Activated T-cell treated with anti-CD3 and anti-CD28 coated beads, Interleukin-2, amount 50 U/mL, for 72 hours (primary cell): ENCODE data around the gene CDH15. TPM values are rescaled to one million over a fixed set of nuclear protein-coding genes. Genes with fewer than 3 reads are reported as not detected.
"Not testable (repeated sequence)": the region's sequence is repeated elsewhere in the genome, so short reads cannot be mapped to it uniquely, and the experiment has no call there.

Experiments used
- ATAC-seq, 2 donors: fragments of 150-1000 bp; cut with Tn5 transposase; replicated peaks in 1 of 2; 2 replicates each; pipeline ENCODE4 v1.10.0; 2021; ENCODE audit warnings: moderate library complexity in 2 of 2, mild to moderate bottlenecking in 1 of 2
- DNase-seq, 2 donors: peaks; one replicate each; pipeline ENCODE4 v3.0.0; 2021 to 2022; ENCODE audit warnings: mixed read lengths in 1 of 2
- H3K27ac Mint-ChIP-seq: one replicate; pipeline ENCODE4 v1.8.0; 2022; ENCODE audit warnings: mild to moderate bottlenecking, moderate library complexity, mixed read lengths
- H3K27me3 Mint-ChIP-seq: one replicate; pipeline ENCODE4 v1.8.0; 2022; ENCODE audit warnings: low read depth, mixed read lengths
- H3K36me3 Mint-ChIP-seq, 2 donors: one replicate each; pipeline ENCODE4 v1.8.0; 2022; ENCODE audit warnings: mixed read lengths in 2 of 2, mild to moderate bottlenecking in 1 of 2; ENCODE audit not compliant: insufficient read depth in 2 of 2
- H3K4me1 Mint-ChIP-seq: one replicate; pipeline ENCODE4 v1.8.0; 2022; ENCODE audit warnings: low read depth, mixed read lengths
- H3K4me3 Mint-ChIP-seq, 2 donors: one replicate each; pipeline ENCODE4 v1.8.0; 2022; ENCODE audit warnings: mild to moderate bottlenecking in 2 of 2, mixed read lengths in 2 of 2, moderate library complexity in 2 of 2
- H3K9me3 Mint-ChIP-seq, 2 donors: one replicate each; pipeline ENCODE4 v1.8.0; 2022; ENCODE audit warnings: mixed read lengths in 2 of 2
- total RNA-seq, 2 donors: library from RNA; stranded (reverse); gene quantifications; one replicate each; pipeline ENCODE4 v1.2.3, GENCODE V29; 2022

Gene CDH15
- total RNA-seq, 2 donors from 2014 or later: not detected

DNA sequence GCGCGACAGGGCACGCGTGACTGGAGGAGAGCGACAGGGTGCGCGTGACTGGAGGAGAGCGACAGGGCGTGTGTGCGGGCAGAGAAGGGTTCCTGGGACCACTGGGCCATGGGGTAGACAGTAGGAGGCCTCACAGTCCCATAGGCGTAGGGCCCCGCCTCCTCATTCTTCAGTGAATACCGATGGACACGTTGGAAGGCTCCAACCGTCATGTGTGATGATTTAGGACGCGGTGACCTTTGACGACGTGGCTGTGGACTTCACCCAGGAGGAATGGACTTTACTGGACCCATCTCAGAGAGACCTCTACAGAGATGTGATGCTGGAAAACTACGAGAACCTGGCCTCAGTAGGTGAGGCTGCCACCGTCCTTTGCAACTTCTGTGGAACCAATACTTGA lies 51.4 kb downstream of the CDH15 start:
- H3K4me3 Mint-ChIP-seq: no peak overlapping the region
- DNase-seq (no peak), ATAC-seq (no peak)
- H3K27ac Mint-ChIP-seq: no peak overlapping the region
- peaks cover 15% of the 10 kb centered on the region for H3K4me1 Mint-ChIP-seq
- no peaks in the 10 kb centered on the region for H3K27me3 Mint-ChIP-seq
- peaks cover 6 to 12% of the 10 kb centered on the region in 2 donors for H3K9me3 Mint-ChIP-seq
- H3K36me3 Mint-ChIP-seq: peaks cover 29 to 30% of the 10 kb centered on the region in 2 donors

DNA sequence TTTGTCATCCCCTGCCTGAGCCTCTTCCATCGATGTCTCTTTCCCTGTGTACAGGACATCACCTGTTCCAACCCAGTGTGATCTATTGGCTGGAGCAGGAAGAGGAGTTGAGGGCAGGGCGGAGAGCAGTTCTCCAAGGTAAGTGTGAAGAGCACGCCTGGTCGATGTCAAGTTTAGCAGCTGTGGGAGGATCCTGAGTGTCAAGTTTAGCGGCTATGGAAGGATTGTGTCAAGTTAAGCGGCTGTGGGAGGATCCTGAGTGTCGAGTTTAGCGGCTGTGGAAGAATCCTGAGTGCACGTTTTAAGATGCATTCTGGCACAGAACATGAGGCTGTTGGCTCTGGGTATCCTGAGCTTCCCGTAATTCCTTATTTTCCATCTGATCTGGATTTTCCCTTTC lies 53.1 kb downstream of the CDH15 start:
- H3K4me3 Mint-ChIP-seq: no peak overlapping the region
- DNase-seq (no peak), ATAC-seq (no peak)
- H3K9me3 Mint-ChIP-seq: peaks cover 6 to 21% of the 10 kb centered on the region in 2 donors
- H3K36me3 Mint-ChIP-seq: peaks cover 42 to 43% of the 10 kb centered on the region in 2 donors
- H3K4me1 Mint-ChIP-seq: peaks cover 3% of the 10 kb centered on the region
- H3K27ac Mint-ChIP-seq: no peak overlapping the region
- no peaks in the 10 kb centered on the region for H3K27me3 Mint-ChIP-seq

DNA sequence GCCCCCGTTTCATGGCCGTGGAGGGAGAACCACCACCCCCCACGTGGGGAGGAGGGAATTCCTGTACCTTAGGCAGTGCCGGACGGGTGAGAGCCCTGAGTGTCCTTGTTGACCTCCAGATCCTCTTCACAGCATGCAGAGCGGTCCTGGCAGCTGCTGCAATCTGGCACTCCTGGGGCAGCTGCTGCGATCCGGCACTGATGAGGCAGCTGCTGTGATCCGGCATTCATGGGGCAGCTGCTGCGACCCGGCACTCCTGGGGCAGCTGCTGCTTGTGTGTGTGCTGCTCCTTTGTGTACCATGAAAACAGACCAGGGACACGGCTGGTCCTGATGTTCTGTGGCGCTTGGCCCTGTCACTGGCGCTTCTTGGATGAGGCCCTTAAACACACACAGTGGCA lies 58.7 kb downstream of the CDH15 start:
- Mint-ChIP-seq H3K27ac (no peak overlapping the region), H3K4me1 (peaks cover under 1% of the 10 kb centered on the region), H3K27me3 (no peaks in the 10 kb centered on the region), H3K9me3 (peaks cover 4 to 21% of the 10 kb centered on the region in 2 donors), H3K36me3 (peaks cover 48 to 50% of the 10 kb centered on the region in 2 donors), H3K4me3 (no peak overlapping the region)
- DNase-seq (no peak), ATAC-seq (no peak)

DNA sequence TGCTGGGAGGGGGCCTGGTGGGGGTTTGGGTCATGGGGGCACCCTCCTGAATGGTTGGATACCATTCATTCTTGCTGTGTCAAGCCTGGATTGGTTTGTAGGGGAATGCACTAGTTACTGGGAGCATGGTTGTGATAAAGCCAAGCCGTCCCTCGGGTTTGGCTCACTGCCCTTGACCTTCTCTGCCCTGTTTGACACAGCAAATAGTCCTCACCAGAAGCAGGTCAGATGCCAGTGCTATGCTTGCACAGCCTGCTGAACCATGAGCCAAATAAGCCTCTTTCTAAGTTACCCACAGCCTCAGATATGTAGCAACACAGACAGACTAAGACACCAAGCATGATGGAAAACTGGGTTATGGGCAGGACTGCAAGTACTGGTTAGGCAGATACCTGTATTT lies 60.6 kb downstream of the CDH15 start:
- no peak overlapping the region for H3K27ac Mint-ChIP-seq
- no peaks in the 10 kb centered on the region for H3K27me3 Mint-ChIP-seq
- H3K4me3 Mint-ChIP-seq: no peak overlapping the region
- peaks cover 0 to 14% of the 10 kb centered on the region in 2 donors for H3K9me3 Mint-ChIP-seq
- peaks cover 34 to 37% of the 10 kb centered on the region in 2 donors for H3K36me3 Mint-ChIP-seq
- DNase-seq: no peak
- peaks cover 5% of the 10 kb centered on the region for H3K4me1 Mint-ChIP-seq
- ATAC-seq: no peak

DNA sequence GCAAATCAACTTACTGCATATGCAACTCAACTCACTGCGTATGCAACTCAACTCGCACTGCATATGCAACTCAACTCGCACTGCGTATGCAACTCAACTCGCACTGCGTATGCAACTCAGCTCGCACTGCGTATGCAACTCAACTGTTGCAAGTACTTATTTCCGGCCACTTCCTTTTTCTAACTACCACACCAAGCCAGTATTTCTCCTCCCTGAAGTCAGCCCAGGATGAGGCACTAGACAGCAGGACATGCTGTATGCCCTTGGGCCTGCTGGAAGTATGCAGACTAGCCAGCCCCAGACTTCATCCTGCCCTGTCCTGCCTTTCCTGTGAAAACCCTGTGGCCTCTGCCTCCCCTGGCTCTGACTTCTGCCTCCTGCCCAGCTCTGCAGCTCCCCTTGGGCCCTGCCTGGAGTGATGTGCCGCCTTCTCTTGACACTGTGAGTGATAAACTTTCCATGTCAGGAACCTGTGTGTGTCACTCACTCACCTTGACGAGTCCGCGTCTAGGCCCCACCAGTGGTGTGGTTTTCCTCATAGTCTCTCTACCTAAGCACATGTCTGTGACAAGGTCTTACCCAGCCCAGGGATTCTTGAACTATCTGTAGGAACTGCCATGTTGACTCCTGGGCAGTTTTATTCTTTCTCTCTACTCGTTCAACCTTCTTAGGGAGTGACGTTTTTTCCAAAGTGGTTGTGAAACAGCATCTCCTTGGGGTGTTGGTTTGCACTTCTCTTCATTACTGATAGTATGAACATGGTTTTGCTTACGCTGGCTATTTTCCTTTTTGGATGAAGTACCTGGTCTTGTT lies 62.3 kb downstream of the CDH15 start:
- Mint-ChIP-seq H3K27me3 (no peaks in the 10 kb centered on the region), H3K9me3 (peaks cover 0 to 4% of the 10 kb centered on the region in 2 donors), H3K4me1 (peaks cover 5% of the 10 kb centered on the region), H3K4me3 (no peak overlapping the region), H3K27ac (no peak overlapping the region), H3K36me3 (peaks cover 21 to 22% of the 10 kb centered on the region in 2 donors)
- ATAC-seq: no peak
- DNase-seq: no peak

DNA sequence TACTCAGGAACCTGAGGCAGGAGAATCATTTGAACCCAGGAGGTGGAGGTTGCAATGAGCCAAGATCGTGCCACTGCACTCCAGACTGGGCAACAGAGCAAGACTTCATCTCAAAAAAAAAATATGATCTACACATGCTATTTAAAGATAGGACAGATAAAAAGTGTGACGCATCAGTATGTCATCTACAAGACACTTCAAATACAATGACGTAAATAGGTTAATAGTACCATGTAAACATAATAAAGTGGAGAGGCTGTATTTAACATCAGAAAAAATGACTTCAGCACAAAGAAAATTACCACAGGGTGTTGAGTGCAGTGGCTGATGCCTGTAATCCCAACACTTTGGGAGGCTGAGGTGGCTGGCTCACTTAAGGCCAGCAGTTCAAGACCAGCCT lies 66.2 kb downstream of the CDH15 start:
- peaks cover 6 to 12% of the 10 kb centered on the region in 2 donors for H3K36me3 Mint-ChIP-seq
- peaks cover 26% of the 10 kb centered on the region for H3K4me1 Mint-ChIP-seq
- no peak for ATAC-seq
- no peaks in the 10 kb centered on the region for H3K9me3 Mint-ChIP-seq
- H3K4me3 Mint-ChIP-seq: no peak overlapping the region
- H3K27me3 Mint-ChIP-seq: no peaks in the 10 kb centered on the region
- DNase-seq: no peak
- no peak overlapping the region for H3K27ac Mint-ChIP-seq

DNA sequence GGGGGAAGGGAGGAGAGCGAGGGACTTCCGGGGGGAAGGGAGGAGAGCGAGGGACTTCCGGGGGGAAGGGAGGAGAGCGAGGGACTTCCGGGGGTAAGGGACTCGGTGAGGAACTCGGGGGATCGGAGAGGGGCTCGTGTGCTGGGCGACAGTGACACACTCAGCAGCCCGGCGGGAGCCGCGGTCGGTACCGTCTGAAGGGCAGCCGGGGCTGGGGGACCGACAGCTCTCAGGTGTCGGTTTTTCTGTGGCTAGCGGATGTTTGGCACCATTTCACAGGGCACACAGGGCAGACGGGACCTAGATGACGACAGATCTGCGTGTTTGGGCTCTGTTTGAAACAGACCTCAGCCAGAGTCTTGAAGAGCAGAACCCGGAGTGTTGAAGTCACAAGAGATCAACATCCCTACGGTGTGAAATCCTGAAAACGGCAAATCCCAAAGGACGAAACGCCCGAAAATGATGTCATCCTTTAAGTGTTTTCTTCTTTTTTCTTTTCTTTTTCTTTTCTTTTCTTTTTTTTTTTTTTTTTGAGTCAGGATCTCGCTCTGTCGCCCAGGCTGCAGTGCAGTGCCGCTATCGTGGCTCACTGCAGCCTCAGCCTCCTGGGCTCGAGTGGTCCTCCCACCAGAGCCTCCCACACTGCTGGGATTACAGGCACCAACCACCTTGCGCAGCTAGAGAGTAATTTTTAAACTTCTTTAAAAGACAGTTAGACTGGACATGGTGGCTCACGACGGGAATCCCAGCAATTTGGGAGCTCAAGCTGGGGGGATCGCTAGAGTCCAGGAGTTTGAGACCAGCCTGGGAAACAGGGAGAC lies 69.8 kb downstream of the CDH15 start:
- ATAC-seq (peak; percentile 84 to 86), DNase-seq (peak; percentile 77 to 83)
- Mint-ChIP-seq H3K9me3 (no peaks in the 10 kb centered on the region), H3K27ac (peak overlapping the region; percentile 99), H3K4me3 (peak overlapping the region; percentile 98 to 99), H3K36me3 (peaks cover 0 to 4% of the 10 kb centered on the region in 2 donors), H3K4me1 (peaks cover 30% of the 10 kb centered on the region), H3K27me3 (no peaks in the 10 kb centered on the region)

DNA sequence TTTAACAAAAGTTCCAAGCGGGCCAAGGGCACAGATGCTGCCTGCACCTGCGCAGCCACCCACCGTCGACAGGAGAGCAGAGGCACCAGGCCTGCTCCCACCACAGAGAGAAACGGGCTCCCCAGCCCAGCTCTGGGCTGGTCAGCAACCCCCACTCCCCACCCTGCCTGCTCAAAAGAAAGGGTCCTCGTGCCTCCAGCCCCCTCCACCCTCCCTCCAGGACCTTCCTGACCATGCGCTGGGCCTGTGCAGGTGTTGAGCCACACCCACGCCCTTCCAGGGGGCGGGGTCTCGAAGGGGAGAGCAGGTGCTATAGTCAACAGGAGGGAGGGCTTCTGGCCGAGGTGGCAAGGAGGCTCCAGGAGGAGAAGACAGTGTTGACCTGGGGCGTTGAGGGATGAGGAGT lies 71.2 kb downstream of the CDH15 start:
- Mint-ChIP-seq H3K9me3 (no peaks in the 10 kb centered on the region), H3K4me3 (peak overlapping the region; percentile 32 to 65), H3K36me3 (peaks cover 0 to 4% of the 10 kb centered on the region in 2 donors), H3K27ac (no peak overlapping the region), H3K27me3 (no peaks in the 10 kb centered on the region), H3K4me1 (peaks cover 33% of the 10 kb centered on the region)
- DNase-seq (no peak), ATAC-seq (no peak)

DNA sequence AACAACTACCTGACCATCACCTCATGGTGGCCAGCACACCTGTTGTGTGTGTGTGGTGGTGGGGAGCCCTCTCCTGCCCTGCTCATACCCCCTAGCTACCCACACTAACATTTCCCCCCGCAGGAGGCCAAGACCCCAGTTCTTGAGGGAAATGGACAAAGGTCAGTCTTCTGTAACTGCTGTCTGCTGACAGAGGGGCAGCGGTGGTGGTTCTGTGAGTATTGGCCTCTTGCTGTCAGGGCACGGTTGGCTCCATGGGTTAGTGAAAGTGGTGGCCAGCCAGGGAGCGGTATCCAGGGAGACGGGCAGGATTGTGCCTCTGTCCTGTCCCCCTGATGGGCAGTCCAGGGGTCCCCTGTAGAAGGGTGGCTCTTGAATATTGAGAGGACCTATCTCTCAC lies 72.1 kb downstream of the CDH15 start:
- H3K4me1 Mint-ChIP-seq: peaks cover 33% of the 10 kb centered on the region
- peaks cover 0 to 4% of the 10 kb centered on the region in 2 donors for H3K36me3 Mint-ChIP-seq
- H3K27ac Mint-ChIP-seq: no peak overlapping the region
- no peak overlapping the region for H3K4me3 Mint-ChIP-seq
- H3K27me3 Mint-ChIP-seq: no peaks in the 10 kb centered on the region
- ATAC-seq (no peak), DNase-seq (no peak)
- no peaks in the 10 kb centered on the region for H3K9me3 Mint-ChIP-seq

DNA sequence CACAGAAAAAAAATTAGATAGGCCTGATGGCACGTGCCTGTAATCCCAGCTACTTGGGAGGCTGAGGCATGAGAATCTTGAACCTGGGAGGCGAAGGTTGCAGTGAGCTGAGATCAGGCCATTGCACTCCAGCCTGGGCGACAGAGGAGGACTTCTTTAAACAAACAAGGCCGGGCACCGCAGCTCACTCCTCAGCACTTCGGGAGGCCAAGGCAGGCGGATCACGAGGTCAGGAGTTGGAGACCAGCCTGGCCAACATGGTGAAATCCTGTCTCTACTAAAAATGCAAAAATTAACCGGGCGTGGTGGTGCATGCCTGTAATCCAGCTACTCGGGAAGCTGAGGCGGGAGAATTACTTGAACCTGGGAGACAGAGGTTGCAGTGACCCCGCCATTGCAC lies 72.7 kb downstream of the CDH15 start:
- not testable (repeated sequence) for H3K36me3 Mint-ChIP-seq, H3K27me3 Mint-ChIP-seq

DNA sequence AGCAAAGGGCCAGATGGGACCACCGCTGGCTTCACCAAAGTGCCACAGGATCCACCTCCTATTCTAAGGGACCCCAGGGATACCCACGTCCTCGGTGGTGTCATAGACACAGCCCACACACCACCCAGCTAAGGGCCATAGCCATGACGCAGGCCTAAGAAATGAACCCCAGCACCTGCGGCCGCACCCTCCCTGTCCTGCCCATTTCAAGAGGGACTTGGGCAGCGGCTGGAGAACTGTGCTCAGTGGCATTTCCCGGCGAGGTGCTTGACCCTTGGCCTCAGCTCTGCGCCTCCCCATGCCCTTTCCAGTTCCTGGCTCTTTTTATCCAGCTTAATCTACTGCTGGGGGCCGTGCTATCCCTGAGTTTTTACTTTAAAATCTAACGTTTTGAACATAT lies 73.2 kb downstream of the CDH15 start:
- H3K27ac Mint-ChIP-seq: no peak overlapping the region
- ATAC-seq: no peak
- no peaks in the 10 kb centered on the region for H3K9me3 Mint-ChIP-seq
- peaks cover 32% of the 10 kb centered on the region for H3K4me1 Mint-ChIP-seq
- no peak overlapping the region for H3K4me3 Mint-ChIP-seq
- H3K36me3 Mint-ChIP-seq: peaks cover 0 to 4% of the 10 kb centered on the region in 2 donors
- no peaks in the 10 kb centered on the region for H3K27me3 Mint-ChIP-seq
- DNase-seq: no peak

More for the DNA sequence above, 72.7 kb downstream of the CDH15 start:
- peaks cover 33% of the 10 kb centered on the region for H3K4me1 Mint-ChIP-seq
- DNase-seq, ATAC-seq, H3K9me3 Mint-ChIP-seq, H3K27ac Mint-ChIP-seq, H3K4me3 Mint-ChIP-seq: not testable (repeated sequence)
